Jurkat, Clone E6-1 (cell line): Measurements from ENCODE around the gene OOSP1. TPM values are rescaled to one million over a fixed set of nuclear protein-coding genes. Genes with fewer than 3 reads are reported as not detected.
A peak's percentile ranks its signal among the peaks of the same experiment; 100 is the strongest.
"Not testable (repeated sequence)": the region's sequence is repeated elsewhere in the genome, so short reads cannot be mapped to it uniquely, and the experiment has no call there.

Experiments
- DNase-seq: peaks from one replicate; pipeline ENCODE4 v3.0.0-alpha.2; 2011; ENCODE audit warnings: low read depth, low spot score
- H3K4me3 ChIP-seq: 2 replicates; pipeline ENCODE4 v1.5.1; 2011; ENCODE audit warnings: mild to moderate bottlenecking, low read length, control low read depth, moderate library complexity
- polyA plus RNA-seq: library from polyadenylated mRNA; unstranded; fragments of >200 nt; gene quantifications from one replicate; pipeline ENCODE4 v1.2.1, GENCODE V29; 2012; ENCODE audit warnings: missing spikeins; ENCODE audit not compliant: insufficient read length, insufficient read depth

The OOSP1 gene, protein sequence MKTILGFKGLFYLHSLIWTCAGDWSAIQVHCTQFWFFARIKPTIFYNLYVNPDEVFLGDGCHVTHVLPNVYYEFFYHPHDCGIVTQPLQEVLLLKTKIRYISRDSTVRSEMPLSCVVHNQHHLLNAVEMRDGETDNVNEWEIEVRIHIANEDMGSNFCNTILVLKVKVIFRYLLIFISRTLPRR
- polyA plus RNA-seq: not detected

DNA sequence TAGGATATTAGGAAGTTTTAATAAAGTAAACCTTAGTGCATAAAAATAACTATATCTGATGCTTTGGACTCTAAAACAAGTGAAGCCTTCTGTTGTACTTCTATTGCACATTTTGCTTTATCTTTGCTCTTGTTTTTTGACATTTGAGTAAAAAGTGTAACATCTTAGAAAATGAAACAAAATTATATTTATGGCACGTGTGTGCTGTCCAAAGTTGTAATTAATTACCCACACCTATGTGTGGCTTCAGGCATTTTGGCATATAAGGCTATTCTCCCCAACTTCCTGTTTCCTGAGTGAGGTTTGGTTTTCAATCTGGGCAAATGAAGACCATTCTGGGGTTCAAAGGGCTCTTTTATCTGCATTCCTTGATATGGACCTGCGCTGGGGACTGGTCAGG, at the start of gene OOSP1:
OOSP1 (plus strand) TSS at position 301 of the 400 bp plus-strand sequence; CDS start at position 324, 23 bp downstream.
- H3K4me3 ChIP-seq: no peak within 1 kb of the TSS
- no peak for DNase-seq

DNA sequence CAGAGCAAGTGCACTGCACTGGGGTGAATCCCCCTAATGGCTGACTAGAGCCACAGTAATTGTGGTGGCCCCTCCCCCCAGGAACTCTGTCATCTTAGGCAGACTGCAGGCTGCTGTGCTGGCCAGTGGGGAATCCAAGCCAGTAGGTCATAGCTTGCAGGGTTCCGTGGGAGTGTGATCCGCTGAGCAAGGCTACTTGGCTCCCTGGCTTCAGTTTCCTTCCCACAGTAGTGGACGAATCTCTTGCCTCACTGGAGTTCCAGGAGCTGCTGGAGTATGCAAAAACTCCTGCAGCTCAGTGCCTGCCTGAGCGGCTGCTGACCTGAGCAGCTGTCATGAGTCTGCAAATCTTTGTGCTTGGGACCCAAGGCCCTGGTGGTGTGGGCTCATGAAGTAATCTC, 46.5 kb upstream of the OOSP1 start:
- DNase-seq: no peak
- no peak overlapping the region for H3K4me3 ChIP-seq

DNA sequence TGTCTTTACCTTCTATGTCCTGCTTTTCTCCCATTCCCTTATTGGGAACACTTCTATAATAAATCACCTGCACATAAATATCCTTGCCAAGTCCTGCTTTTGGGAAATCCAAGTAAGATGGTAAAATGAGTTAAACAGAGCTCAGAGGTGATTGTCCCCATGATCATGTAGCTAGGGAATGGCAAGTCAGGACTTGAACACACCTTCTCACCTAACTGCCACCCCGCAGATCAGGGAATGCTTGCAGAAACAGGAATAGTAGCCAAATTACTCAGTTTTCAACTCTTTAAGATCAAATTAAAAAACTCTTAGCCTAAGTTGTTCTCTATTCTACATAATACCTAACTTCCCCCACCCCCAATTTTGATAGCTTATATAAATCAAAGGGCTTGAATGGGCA, 43.6 kb upstream of the OOSP1 start:
- no peak for DNase-seq
- H3K4me3 ChIP-seq: no peak overlapping the region

DNA sequence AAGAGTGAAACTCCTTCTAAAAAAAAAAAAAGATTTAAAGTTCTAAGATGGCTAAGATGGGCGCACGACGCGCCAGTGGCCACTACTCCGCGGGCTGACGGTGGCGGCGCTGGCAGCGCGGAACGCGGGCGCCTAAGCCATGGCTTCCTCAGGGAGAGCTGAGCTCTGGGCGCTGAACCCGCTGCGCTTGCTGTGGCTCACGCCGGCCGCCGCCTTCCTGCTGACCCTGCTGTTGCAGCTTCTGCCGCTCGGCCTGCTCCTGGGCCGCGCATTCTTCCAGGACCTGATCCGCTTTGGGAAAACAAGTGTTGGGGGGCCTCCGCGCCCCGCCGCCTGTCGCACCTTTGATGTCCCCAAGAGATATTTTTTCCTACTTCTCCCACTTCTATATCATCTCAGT, 40.2 kb upstream of the OOSP1 start:
- no peak for DNase-seq
- H3K4me3 ChIP-seq: no peak overlapping the region

DNA sequence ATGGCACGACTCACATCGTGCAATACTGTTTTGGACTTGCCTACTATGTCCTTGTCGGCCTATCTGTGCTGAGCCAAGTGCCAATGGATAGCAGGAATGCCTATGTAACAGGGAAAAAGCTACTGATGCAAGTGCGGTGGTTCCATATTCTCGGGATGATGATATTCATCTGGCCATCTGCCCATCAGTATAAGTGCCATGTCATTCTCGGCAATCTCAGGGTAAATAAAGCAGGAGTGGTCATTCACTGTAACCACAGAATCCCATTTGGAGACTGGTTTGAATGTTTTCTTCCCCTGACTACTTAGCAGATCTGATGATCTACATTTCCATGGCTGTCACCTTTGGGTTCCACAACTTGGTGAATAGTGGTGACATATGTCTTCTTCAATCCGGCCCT, 39.6 kb upstream of the OOSP1 start:
- no peak for DNase-seq
- H3K4me3 ChIP-seq: no peak overlapping the region

DNA sequence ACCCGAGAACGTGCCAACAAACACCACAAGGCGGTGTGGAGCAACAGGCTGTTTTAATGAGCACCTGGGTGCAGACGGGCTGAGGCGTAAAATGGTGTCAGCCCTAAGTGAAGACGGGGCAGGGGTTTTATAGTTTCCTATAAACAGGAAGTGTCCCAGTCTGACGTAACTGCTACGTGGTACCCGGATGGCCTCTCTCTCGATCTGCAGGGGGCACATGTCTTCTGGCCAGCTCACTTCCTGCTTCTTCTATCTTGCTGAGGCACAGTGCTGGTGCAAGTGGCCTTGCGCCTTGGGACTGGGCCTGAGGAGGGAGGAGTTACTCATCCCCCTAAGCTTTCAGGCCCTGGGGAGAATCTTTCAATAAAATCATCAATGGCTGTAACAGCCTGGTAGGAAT, 38.7 kb upstream of the OOSP1 start:
- H3K4me3 ChIP-seq: no peak overlapping the region
- no peak for DNase-seq

DNA sequence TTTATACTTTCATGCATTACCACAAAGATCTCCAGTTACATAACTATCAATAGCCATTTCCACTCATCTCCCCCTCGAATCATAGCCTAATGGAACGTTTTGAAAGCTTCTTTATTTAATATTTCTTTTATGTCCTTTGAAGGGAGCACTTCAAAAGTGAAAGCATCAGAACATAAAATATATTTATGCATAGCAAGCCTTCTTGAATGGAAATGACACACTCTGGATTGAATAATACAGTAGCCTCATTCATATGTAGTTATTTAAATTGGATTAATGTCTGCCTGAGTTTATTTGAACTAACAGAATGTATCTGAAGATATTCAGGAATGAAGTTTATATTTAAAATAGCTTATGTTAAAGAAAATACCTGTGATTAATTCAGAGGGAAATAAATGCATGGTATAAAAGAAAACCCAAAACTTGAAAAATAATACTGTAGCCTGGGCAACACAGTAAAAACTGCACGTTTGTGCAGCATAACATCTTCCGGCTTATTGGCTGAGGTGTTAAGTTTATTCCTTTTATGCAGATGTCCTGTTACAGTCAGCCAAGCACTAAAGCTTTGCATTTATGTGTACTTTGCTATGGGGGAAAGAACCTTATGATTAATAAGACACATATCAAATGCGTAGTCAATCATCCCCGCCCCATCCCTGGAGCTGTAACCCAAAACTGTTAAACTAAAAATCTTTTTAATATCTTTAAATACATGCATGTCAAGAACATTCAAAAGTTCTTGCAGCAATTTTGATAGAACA, 37.7 kb upstream of the OOSP1 start:
- DNase-seq: no peak
- no peak overlapping the region for H3K4me3 ChIP-seq

DNA sequence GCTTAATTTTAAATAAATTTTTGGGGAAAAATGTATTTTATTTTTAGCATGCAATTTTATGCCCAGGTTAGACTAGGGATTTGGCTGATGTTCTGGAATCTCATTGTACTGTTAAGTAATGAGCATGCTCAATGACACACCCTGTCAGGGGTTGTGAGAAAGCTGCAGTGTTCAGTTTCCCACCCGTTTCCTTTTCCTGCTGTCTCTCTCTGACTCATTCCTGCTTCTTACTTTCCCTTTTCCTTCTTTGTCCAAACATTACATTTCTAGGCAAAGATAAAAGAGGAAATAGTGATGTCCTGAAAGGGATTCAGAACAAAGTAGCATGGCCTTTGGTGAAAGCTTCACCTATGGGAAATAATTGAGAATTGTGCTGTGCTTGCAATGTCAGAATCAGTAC, 36.9 kb upstream of the OOSP1 start:
- H3K4me3 ChIP-seq: no peak overlapping the region
- no peak for DNase-seq

DNA sequence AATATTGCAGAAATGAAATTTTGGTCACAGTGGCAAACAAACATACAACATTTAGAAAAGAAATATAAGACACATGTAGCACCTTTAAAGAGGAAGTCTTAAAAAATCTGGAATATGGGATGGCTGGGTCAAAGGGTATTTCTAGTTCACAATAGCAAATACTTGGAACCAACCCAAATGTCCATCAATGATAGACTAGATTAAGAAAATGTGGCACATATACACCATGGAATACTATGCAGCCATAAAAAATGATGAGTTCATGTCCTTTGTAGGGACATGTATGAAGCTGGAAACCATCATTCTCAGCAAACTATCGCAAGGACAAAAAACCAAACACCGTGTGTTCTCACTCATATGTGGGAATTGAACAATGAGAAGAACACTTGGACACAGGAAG, 34.7 kb upstream of the OOSP1 start:
- H3K4me3 ChIP-seq, DNase-seq: not testable (repeated sequence)

DNA sequence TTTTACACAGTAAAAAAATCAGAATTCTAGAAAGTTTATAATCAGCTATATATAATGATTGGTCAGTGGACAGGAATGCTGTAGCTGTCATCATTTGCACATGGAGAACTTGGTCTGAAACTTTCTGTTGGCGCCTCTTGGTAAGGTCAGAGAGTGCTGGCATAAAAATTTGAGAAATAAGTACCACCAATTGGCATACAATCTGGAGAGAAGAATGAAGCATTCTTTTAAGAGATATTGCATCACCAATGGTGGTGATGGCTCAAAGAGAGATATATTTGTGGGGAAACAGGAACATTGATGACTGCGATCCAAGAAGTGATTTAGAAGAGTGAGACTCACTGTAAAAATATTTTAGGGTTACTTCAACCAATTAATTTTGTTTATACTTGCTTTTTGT, 19.8 kb upstream of the OOSP1 start:
- no peak overlapping the region for H3K4me3 ChIP-seq
- DNase-seq: no peak

DNA sequence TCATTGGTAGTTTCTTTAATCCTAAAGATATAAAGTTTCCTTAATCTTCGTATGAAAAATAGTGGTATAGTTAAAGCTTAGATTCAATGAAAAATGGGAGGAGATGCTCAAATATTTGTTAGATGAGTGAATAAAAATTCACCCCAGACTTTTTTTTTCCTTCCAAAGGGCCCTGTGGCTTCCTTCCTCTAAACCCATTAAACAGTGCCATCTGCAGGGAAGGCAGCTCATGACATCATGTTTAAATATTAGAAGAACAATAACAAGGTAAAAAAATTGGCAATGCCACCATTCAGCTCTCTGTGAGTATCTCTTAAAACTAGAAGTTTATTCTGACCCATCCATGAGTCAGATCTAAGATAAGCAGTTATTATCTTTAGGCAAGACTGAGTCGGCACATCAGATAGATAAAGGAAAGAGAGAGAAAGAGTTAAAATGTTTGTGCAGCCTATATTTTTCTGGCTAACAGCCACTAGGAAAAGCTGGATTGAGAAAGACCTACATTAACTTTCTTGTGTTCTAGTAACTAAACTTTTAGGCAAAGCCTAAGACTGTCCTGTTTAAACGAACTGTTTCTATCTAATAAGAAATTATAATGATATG, 19.1 kb upstream of the OOSP1 start:
- no peak overlapping the region for H3K4me3 ChIP-seq
- peak; percentile 46 for DNase-seq

DNA sequence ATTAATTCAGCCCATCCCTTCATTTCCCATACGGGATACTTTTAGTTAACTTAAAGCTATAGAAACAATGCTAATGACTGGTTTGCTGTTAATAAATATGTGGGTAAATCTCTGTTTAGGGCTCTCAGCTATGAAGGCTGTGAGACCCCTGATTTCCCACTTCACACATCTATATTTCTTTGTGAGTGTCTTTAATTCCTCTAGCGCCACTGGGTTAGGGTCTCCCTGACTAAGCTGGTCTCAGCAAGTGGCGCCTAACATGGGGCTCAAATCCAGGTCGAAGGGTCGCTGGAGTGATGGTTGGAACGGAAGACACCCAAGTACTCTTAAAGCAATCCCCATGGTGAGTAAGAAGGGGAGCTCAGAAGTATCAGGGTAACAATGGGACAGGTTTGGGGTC, 14.4 kb upstream of the OOSP1 start:
- no peak for DNase-seq
- no peak overlapping the region for H3K4me3 ChIP-seq

DNA sequence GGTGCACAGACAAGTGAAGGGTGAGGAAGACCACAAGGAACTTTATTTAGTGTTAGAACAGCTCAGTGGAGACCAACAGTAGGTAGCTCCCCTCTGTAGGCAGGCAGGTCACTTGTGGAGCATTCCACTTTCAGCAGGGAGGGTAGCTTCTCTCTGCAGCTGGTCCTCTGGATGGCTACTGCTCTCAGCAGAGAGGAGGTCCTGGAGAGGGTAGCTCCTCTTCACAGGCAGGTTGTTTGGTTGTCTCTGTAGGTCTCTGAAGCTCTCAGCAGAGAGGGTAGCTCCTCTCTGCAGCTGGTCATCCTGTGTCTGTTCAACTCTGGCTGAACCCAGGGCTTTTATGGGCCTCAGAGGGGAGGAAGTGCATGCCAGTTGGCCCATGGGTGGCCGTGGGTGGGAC, 6.5 kb upstream of the OOSP1 start:
- DNase-seq: no peak
- H3K4me3 ChIP-seq: no peak overlapping the region

DNA sequence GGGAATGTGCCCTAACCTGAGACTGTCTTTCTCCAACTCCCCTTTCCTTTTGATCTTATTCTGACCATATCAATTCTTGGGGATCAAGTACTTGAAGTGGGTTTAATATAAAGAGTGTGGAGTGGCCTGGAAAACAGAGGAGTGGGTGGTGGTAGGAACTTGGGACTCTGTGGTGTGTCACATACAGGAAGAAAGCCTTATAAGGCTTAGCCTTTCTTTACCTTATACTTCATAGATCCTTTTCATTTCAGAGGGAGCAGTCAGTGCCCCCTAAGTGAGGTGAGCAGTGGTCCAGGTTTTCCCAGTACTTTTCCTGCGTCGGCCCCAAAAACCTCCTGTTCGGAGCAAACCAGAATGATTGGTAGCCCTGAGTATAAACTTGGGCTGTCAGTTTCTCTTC, 486 bp downstream of the OOSP1 start:
- DNase-seq: no peak
- H3K4me3 ChIP-seq: no peak overlapping the region

DNA sequence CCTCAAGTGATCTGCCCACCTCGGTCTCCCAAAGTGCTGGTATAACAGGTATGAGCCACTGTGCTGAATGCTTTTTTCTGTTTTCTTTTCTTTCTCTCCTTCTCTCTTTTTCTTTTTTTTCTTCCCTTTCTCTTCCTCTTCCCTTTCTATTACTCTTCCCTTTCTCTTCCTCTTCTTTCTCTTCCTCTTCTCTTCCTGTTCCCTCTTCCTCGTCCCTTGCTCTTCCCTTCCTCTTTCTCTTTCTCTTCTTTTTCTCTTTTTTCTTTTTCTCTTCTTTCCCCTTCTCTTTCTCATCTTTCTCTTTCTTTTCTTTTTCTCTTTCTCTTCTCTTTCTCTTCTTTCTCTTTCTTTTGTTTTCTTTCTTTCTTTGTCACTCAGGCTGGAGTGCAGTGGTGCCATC, 1.2 kb downstream of the OOSP1 start:
- no peak overlapping the region for H3K4me3 ChIP-seq
- no peak for DNase-seq

DNA sequence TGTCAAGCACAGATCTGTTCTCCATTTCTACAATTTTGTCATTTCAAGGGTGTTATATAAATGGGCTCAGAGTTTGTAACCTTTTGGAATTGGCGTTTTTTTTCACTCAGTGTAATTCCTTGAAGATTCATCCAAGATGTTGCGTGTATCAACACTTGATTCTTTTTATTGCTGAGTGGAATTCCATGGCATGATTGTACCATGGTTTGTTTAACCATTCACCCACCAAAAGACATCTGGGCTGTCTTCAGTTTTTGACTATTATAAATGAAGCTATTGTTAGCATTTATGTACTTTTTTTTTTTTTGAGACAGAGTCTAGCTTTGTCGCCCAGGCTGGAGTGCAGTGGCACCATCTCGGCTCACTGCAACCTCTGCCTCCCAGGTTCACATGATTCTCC, 2.9 kb downstream of the OOSP1 start:
- no peak for DNase-seq
- no peak overlapping the region for H3K4me3 ChIP-seq

DNA sequence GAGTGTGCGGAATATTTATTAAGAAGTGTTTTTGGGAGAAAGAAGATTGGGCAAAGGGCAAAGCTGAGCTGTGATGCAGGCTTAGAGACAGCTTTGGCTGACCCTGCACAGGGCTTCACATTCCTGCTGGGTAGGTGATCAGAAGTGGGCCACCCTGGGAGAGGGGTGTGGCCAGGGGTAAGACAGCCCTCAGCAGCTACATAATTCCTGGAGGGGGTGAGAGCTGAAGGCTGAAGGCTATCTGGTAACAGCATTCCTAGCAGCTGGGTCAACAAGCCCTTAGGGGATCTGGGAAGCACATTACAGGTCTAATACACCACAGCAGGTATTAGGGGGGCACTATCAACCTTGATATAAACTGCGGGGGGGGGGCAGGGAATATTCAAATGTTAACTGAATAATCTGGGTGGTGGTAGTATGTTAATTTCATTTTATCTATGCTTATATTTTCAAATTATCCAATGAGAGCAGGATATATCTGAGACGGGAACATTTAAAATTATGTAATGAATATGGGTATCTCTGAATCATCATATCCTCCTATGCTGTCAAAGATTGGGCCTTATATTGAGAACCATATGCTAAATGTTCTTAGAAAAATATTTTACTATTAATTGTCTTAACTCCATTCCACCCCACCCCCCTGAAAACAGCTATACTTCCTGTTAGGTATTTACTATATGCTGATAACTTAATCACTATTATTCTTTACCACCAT, 5.9 kb downstream of the OOSP1 start:
- DNase-seq: no peak
- no peak overlapping the region for H3K4me3 ChIP-seq

DNA sequence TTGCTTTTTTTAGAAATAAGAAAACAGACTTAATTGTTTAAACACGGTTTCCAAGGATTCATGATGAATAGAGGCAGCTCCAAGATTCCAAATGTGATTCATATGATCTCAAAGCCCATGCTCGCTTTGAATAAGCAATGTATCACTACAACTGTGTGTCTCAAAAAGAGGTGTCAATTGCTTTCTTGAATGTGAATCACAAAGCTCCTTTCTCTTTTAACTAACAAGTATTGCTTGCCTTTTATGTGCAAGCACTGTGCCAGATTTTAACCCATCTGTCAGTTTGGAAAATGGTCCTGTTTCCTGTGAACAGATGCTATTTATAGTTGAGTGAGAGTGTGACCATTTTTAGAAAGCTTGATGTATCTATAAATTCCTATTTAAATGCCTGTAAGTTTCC, 6.5 kb downstream of the OOSP1 start:
- DNase-seq: no peak
- H3K4me3 ChIP-seq: no peak overlapping the region

DNA sequence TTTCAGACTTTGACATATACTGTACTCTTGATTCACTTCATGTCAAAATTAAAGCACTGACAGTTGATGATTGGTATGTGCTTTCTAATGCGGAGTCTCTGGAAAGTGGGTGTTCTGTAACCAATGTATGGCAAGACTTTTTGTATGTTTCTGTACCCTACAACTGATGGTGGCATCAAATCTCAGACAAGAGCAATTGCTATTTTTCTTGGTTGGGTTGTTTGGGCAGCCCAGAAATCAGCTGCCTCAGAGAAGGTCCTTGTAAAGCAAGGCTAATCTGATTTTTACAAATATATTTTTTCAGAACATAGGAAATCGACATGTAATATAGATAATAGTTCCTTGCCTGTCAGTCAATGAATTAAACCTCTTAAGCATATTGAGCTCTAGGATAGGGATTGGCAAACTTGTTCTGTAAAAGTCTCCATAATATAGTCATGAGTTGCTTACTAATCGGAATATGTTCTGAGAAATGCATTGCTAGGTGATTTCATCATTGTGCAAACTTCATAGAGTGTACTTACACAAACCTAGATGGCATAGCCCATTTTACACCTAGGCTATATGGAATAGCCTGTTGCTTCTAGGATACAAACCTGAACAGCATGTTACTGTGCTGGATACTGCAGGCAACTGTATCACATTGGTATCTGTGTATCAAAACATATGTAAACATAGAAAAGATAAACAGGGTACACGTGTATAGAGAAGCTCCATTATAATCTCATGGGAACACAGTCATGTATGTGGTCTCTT, 15.4 kb downstream of the OOSP1 start:
- DNase-seq: no peak
- H3K4me3 ChIP-seq: no peak overlapping the region
